AG09319 (cell line): Measurements from ENCODE around the gene PRSS27.

ENCODE experiments used
- DNase-seq: peaks from one replicate; pipeline ENCODE4 v3.0.0-alpha.2; 2010; ENCODE audit warnings: low read depth; ENCODE audit errors: extremely low read depth
- TF ChIP-seq, protein P1 (sequence below): IDR thresholded peaks from 2 replicates; pipeline ENCODE4 v1.5.1; 2011; ENCODE audit warnings: low read depth, mild to moderate bottlenecking, inconsistent platforms, low read length, moderate library complexity

The PRSS27 gene

DNA sequence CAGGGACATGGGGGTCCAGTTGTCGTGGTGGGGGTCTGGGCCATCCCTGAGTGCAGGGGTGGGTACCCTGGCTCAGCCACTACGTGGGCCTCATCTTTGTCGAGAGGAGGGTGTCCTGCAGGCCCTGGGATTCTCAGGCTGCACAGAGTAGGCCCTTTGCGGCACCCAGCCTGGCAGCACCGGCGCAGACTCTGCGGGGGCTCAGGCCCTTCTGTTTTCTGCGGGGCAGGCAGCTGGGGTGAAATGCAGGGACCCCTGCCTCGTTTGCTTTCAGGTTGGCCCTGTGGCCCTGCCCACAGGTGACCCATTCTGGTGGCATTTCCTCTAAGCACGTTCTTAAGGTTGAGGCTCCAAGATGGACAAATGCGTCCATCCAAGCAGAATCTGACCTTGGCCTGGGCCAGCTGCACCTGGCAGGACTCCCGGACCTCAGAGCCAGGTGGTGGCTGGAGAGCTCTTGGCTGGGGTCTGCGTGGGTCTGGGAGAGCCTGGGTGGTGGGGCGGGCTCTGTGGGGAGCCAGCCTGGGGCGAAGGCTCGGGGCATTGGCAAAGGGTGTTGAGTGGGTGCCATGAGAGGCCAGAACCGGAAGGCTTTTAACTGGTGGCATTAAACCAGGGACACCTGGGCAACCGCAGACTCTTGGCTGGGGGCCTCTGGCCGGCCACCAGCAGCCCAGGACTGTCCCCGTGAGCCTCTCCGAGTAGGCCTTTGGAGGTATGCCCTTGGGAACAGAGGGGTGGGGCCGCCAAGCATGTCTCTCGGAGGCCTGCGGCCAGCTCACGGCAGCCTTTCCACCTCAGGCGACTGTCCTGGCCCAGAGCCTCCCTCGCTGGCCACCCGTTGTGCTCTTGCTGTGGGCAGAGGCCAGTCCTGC is 16.9 kb downstream of the PRSS27 start:
- DNase-seq = no peak
- TF ChIP-seq, protein P1, sequence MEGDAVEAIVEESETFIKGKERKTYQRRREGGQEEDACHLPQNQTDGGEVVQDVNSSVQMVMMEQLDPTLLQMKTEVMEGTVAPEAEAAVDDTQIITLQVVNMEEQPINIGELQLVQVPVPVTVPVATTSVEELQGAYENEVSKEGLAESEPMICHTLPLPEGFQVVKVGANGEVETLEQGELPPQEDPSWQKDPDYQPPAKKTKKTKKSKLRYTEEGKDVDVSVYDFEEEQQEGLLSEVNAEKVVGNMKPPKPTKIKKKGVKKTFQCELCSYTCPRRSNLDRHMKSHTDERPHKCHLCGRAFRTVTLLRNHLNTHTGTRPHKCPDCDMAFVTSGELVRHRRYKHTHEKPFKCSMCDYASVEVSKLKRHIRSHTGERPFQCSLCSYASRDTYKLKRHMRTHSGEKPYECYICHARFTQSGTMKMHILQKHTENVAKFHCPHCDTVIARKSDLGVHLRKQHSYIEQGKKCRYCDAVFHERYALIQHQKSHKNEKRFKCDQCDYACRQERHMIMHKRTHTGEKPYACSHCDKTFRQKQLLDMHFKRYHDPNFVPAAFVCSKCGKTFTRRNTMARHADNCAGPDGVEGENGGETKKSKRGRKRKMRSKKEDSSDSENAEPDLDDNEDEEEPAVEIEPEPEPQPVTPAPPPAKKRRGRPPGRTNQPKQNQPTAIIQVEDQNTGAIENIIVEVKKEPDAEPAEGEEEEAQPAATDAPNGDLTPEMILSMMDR = no peak

DNA sequence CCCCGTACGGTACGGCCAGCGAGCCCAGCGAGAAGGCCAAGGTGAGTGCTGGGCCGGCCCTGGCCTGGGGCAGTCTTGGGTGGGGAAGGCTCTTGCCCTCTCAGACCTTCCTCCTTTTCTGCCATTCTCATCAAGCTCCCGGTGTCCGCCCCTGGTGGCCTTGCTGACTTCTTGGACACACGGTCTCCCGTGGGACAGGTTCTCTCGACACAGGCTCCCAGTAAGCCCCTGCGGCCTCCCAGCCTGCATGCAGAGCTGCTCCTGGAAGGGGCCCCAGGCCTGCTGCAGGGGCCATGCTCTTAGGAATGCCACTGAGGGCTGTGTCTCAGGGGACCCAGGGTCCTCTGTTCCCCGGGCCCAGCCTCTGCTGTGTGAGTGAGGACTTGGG is 17.6 kb downstream of the PRSS27 start:
- TF ChIP-seq, protein P1 = no peak
- DNase-seq = no peak

- no peak for DNase-seq
- TF ChIP-seq, protein P1 = no peak
Measured at GRCh38 chr16:2701713-2702437, 18.1 kb downstream of the PRSS27 start.

DNA sequence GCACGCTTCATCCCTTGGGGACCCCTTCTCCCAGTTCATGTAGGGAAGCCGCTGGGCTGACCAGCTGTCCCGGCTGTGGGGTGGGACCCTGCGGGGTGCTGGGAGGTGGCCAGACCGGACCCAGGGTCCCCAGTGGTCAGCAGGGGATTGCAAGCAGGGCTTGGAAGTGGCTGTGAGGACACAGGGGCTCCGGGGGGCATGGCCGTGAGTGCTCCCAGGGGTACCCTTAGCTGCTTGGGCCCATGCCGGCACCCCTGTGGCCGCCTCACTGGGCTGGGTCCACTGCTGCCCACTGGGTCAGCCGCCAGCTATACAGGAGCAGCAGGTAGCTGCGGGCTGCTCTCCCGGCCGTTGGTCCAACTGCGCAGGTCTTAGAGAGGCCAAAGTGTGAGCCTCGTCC is 18.8 kb downstream of the PRSS27 start:
- no peak for DNase-seq
- TF ChIP-seq, protein P1 = no peak

DNA sequence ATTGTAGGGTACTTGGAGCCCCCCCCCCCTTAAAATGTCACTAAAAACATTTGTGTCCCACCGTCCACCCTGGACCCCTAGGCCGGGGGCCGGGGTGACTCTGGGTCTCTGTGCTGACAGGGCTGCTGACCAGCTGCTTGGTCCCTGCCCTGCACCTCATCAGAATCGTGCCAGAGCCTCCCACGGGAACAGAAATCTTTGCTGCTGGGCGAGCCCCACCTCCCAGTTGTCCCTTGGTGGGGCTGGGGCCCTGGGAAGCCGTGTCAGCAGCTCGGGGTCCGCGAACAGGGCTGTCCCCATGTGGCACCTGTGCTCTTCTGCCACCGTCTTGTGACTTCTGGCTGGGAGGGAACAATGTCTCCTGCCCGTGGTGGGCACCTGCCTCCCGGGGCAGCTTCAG is 19.2 kb downstream of the PRSS27 start:
- TF ChIP-seq, protein P1 = no peak
- DNase-seq = no peak

DNA sequence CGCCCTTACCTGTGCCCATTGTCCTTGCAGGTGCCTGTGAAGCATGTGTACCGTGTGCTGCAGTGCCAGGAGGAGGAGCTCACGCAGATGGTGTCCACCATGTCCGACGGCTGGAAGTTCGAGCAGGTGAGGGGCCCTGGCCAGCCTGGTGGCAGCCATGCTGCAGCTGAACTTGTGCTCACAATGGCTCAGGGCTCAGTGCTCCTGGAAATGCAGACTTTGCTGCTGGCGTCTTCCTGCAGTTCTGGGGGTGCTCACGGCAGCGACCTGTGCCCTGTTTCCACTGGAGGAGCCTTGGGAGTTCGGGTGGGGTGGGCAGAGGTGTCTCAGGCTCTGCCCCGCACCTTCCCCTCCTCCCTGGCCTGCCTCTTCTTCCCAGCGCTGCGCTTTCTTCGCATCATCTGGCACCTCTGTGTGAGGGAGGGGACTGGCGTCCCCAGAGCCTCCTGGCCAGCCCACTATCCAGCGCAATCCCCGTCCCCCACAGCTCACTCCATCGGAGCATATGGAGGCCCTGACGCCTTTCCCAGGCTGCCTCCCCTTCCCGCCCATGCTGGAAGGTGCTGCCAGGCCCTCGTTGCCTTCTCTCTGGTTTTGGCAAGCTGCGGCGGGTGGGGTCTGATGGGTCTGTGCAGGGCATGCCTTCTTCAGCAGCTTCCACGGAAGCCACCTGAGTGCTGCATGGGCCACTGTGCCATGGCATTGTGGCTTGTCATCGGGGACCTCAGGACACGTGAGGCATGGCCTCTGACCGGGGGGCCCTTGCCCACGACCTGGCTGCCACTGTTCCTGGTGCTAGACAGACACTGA is 20.0 kb downstream of the PRSS27 start:
- DNase-seq = no peak
- TF ChIP-seq, protein P1 = no peak
